Dermis microvascular lymphatic vessel endothelial cell (primary cell): Measurements from ENCODE around the gene TMEM9B. TPM values are rescaled to one million over a fixed set of nuclear protein-coding genes. Genes with fewer than 3 reads are reported as not detected.
A peak's percentile ranks its signal among the peaks of the same experiment; 100 is the strongest.
"Not testable (repeated sequence)": the region's sequence is repeated elsewhere in the genome, so short reads cannot be mapped to it uniquely, and the experiment has no call there.

Experiments used
- DNase-seq, 2 donors: peaks; one replicate each; pipeline versions ENCODE4 v3.0.0 to v3.0.0-alpha.2; 2010; ENCODE audit warnings: low read depth in 2 of 2
- total RNA-seq: library from RNA; depleted of rRNA; stranded (reverse); fragments of >200 nt; gene quantifications from 2 replicates; pipeline ENCODE4 v1.2.1, GENCODE V29; 2014

TMEM9B gene
- total RNA-seq, 1 donor from 2014 or later: 30.6 TPM

DNA sequence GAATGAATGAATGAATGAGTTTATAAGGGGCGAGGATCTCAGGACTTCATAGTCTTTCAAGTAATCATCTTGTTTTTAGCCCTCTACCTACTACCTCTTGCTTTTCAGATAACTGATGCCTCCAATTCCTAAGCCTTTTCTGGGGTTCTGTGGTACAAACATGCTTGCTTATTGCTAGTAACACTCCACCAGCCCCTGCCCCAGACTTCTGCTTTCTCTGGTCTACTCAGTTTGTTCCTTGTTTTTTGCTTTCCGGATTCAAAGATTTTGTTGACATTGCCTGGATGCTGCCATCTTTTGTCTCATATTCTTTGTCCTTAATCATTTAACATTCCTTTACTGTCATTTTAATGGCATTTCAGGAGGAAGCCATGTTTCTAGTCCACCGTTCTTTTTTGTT lies 8.9 kb upstream of the TMEM9B start:
- no peak for DNase-seq

- DNase-seq: no peak
Measured at GRCh38 chr11:8971924-8972316, 7.7 kb upstream of the TMEM9B start.

DNA sequence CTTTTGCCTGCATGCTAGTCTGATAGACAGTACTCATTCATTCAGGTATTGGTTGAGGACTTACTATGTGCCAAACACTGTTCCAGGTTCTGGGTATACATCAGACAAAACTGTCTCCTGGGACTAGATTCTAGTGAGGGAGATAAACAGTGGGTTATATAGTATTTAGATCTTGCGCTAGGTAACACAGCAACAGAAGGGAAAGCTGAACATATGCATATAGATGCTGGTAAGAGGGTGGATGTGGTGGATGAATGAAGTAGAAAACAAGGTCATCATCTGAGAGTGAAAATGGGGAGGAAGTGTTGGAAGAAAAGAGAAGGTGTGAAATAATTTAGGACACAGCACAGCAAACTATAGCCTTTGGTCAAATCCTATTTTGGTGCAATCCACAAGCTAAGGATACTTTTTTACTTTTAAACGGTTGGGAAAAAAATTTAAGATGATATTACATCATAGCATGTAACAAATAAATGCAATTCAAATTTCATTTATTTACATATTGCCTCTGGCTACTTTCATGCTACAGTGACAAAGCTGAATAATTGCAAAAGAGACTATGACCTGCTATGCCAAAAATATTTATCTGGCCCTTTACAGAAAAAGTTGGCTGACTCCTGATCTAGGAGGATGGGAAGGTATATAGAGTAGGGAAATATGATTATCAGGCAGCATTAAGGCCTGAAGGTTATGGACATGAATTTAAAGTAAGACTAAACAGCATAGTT lies 7.1 kb upstream of the TMEM9B start:
- DNase-seq: no peak

GRCh38 chr11:8967184-8967583 lies 2.9 kb upstream of the TMEM9B start:
- no peak for DNase-seq

GRCh38 chr11:8963569-8964323 lies 496 bp downstream of the TMEM9B start:
- DNase-seq: peak; percentile 45 to 76

- no peak for DNase-seq
Measured at GRCh38 chr11:8962841-8963240, 1.4 kb downstream of the TMEM9B start.

DNA sequence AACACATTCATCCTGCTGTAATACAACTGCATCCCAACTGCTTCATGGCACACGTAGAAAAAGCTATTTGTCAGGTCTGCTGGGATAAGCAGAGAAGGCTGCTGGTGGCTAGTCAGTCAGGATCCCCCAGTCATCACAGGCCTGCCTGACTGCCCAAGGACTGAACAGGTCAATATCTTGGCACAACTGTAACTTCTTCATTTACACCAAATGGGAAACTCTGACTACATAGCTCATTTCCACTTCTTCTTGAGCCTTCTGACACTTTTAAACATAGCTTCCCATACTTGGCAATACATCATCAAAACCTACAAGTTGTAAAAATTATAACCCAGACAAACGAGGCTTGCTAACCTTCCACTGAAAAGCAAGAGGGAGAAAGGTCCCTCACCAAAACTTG lies 2.8 kb downstream of the TMEM9B start:
- no peak for DNase-seq

GRCh38 chr11:8959546-8960166 lies 4.6 kb downstream of the TMEM9B start:
- DNase-seq: peak; percentile 69 to 82

DNA sequence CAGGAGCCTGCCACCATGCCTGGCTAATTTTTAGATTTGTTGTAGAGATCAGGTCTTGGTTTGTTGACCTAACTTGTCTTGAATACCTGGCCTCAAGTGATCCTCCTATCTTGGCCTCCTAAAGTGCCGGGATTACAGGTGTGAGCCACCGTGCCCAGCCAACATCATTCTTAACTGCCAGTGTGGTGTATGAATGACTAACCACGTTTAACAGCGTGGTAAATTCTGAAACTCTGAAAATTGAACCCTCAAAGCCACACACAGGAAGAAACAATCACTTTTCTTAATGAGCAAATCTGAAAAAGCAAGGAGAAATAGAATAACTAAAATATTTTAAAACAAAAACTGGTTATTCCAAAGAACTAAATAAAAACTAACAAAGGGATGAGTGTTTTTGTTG lies 7.4 kb downstream of the TMEM9B start:
- DNase-seq: no peak

GRCh38 chr11:8948886-8949285 lies 15.4 kb downstream of the TMEM9B start:
- DNase-seq: no peak

- no peak for DNase-seq
Measured at GRCh38 chr11:8947230-8947943, 16.9 kb downstream of the TMEM9B start.

- no peak for DNase-seq
Measured at GRCh38 chr11:8942518-8943066, 21.6 kb downstream of the TMEM9B start, which contains the start of gene ASCL3. Gene ASCL3 (minus strand): TSS chr11:8943016. CDS start chr11:8938161, 4,855 bp downstream.

DNA sequence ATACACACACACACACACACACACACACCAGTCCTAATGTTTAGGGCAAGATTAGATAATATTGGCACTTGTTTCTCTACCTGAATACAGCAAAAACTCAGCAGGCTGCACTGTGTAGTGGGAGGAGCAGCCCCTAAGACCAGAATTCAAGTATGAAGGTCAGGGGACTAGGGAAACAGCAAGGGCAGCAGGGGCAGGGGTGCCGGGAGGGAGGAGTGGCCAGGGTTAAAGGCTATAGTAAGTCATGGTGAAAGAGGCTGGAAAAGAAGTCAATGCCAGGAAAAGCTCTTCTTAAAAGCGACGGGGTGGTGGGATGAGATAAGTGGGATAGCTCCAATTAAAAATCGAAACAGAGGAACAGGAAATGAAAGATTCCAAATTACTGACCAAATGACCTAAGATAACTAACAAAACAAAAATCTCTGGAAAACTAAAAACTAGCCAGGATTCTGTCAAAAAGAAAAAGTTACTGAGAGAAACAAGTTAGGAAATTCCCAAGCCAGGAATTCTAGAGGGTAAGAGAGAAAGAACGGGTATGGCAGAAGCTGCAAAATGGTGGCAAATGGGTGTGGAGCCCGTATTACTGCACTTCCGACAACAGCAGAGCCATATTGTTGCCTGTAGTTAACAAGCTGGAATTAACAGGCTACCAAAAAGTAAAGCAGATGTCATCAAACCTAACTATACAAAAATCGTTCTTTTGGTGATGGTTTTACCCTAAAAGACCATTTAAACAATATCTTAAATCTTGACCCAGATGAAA lies 22.7 kb downstream of the TMEM9B start:
- peak; percentile 9 to 38 for DNase-seq

GRCh38 chr11:8937659-8938058 lies 26.6 kb downstream of the TMEM9B start:
- no peak for DNase-seq

DNA sequence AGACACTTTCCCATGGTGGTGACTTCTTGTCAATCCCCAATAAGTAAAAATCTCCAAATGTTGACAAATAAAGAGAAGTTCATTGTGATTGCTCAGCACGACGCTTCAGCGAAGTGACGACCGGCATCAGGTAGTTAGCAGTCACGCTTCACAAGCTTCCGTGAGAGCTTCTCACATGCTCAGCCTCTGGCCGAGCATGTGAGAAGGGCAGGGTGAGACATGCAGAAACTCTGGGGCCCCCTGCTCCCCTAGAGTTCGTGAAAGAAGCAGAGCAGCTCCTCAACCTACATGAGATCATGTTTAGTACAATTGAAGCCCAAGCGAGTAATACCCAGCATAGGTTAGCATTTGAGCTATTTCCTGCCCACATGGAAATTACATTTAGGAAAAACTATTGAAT lies 27.1 kb downstream of the TMEM9B start:
- DNase-seq: no peak

DNA sequence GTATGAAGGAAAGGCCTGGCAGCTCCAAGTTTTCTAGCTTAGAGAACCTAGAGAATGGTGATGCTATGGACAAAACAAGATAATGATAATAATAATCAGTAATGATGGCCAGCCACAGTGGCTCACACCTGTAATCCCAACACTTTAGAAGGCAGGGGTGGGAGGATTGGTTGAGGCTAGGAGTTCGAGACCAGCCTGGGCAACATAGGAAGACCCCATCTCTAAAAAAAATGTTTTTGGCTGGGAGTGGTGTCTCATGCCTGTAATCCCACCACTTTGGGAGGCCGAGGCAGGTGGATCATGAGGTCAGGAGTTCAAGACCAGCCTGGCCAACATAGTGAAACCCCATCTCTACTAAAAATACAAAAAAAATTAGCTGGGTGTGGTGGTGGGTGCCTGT lies 28.5 kb downstream of the TMEM9B start:
- DNase-seq: not testable (repeated sequence)

GRCh38 chr11:8934742-8935488 lies 29.3 kb downstream of the TMEM9B start:
- DNase-seq: peak in 1 of 2 donors; percentile 18

GRCh38 chr11:8933931-8934330 lies 30.3 kb downstream of the TMEM9B start:
- no peak for DNase-seq

- no peak for DNase-seq
Measured at GRCh38 chr11:8932564-8933180, 31.6 kb downstream of the TMEM9B start, which contains the start of gene C11orf16. Gene C11orf16 (minus strand): TSS chr11:8932947. CDS start chr11:8932308, 639 bp downstream.
